Endothelial cell of umbilical vein (primary cell): Measurements from ENCODE around the gene SLC35G4. TPM values are rescaled to one million over a fixed set of nuclear protein-coding genes. Genes with fewer than 3 reads are reported as not detected.
"Not testable (repeated sequence)": the region's sequence is repeated elsewhere in the genome, so short reads cannot be mapped to it uniquely, and the experiment has no call there.

Experiments used
- BruUV-seq: library from RNA; stranded (reverse); fragments of 400-500 nt; replicated peaks from 2 replicates; lab custom pipeline; 2021; lab: Mats Ljungman, UMichigan
- CTCF ChIA-PET: fragments of 300-600, 350-600 bp; sonication (Branson Sonifier 250); formaldehyde crosslinking; loops from one replicate; lab custom pipeline; 2021; ENCODE audit warnings: antibody characterized with exemption, inconsistent platforms; lab: Charles Lee
- POLR2A ChIA-PET: fragments of 300-600, 350-600 bp; sonication (Branson Sonifier 250); formaldehyde crosslinking; loops from one replicate; lab custom pipeline; 2021; ENCODE audit warnings: antibody characterized with exemption, inconsistent platforms; lab: Charles Lee
- DNase-seq: peaks from one replicate; pipeline ENCODE4 v3.0.0-alpha.2; 2011; ENCODE audit warnings: low read depth, low spot score
- FAIRE-seq: peaks from 2 replicates; lab custom pipeline; 2011; peaks lifted over from hg19 to GRCh38; lab: Jason Lieb, UNC
- H2AFZ ChIP-seq: 2 replicates; pipeline ENCODE4 v1.6.0; 2012; ENCODE audit warnings: low read depth, low read length, control low read depth, inconsistent platforms
- H3K27ac ChIP-seq: 2 replicates; pipeline ENCODE4 v1.5.1; 2011; ENCODE audit warnings: low read depth, mild to moderate bottlenecking, control low read depth, low read length, moderate library complexity; ENCODE audit not compliant: insufficient read depth
- H3K27me3 ChIP-seq, 2 experiments: 2 replicates each; pipeline versions ENCODE4 v1.6.0 to v1.6.1; 2011; ENCODE audit warnings: low read length in 2 of 2, mixed read lengths in 1 of 2; ENCODE audit not compliant: control insufficient read depth in 2 of 2, insufficient read depth in 2 of 2
- H3K36me3 ChIP-seq, 2 experiments: 2 replicates in 1 of 2; 3 replicates in 1 of 2; pipeline ENCODE4 v1.5.1; 2011; ENCODE audit warnings: low read length in 2 of 2, mild to moderate bottlenecking in 1 of 2, moderate library complexity in 1 of 2; ENCODE audit not compliant: control insufficient read depth in 2 of 2, insufficient read depth in 2 of 2; ENCODE audit errors: extremely low read depth in 1 of 2
- H3K4me1 ChIP-seq: 3 replicates; pipeline ENCODE4 v1.5.1; 2011; ENCODE audit warnings: mild to moderate bottlenecking, low read length; ENCODE audit not compliant: control insufficient read depth, insufficient read depth; ENCODE audit errors: extremely low read depth
- H3K4me2 ChIP-seq: 2 replicates; pipeline ENCODE4 v1.6.1; 2011; ENCODE audit warnings: low read length, control low read depth, mixed read lengths; ENCODE audit not compliant: insufficient read depth
- H3K4me3 ChIP-seq, 3 experiments: fragments of 200-600 bp in 1 of 3; sonication (generic), shearing (Covaris generic) in 1 of 3; replicated peaks in 1 of 3; 2 replicates each; pipeline ENCODE4 v1.5.1; 2011 to 2016; ENCODE audit warnings: control low read depth in 3 of 3, low read length in 3 of 3, mild to moderate bottlenecking in 2 of 3, inconsistent platforms in 1 of 3, low read depth in 1 of 3, moderate library complexity in 1 of 3; ENCODE audit not compliant: insufficient read depth in 1 of 3
- H3K79me2 ChIP-seq: 2 replicates; pipeline ENCODE4 v1.6.0; 2012; ENCODE audit warnings: low read length, inconsistent platforms; ENCODE audit not compliant: control insufficient read depth, insufficient read depth
- H3K9ac ChIP-seq: replicated peaks from 2 replicates; pipeline ENCODE3; 2011; ENCODE audit warnings: low read length, control low read depth; ENCODE audit not compliant: insufficient read depth; ENCODE audit errors: extremely low read depth
- H3K9me1 ChIP-seq: replicated peaks from 3 replicates; pipeline ENCODE4 v1.6.0; 2011; ENCODE audit warnings: mild to moderate bottlenecking, low read length; ENCODE audit not compliant: control insufficient read depth, insufficient read depth; ENCODE audit errors: extremely low read depth
- H3K9me3 ChIP-seq: replicated peaks from 2 replicates; pipeline ENCODE4 v1.5.1; 2012; ENCODE audit warnings: low read length, inconsistent platforms; ENCODE audit not compliant: control insufficient read depth, insufficient read depth
- H4K20me1 ChIP-seq: replicated peaks from 2 replicates; pipeline ENCODE3; 2011; ENCODE audit warnings: mild to moderate bottlenecking, low read length; ENCODE audit not compliant: control insufficient read depth, insufficient read depth; ENCODE audit errors: extremely low read depth
- FOS ChIP-seq: IDR thresholded peaks from 2 replicates; pipeline ENCODE4 v1.6.1; 2011; ENCODE audit warnings: mild to moderate bottlenecking, low read length, moderate library complexity, borderline replicate concordance; ENCODE audit not compliant: insufficient read depth
- dilution Hi-C: fragments of 300-500 bp; cut with MboI; formaldehyde crosslinking; loops from one replicate; pipeline ENCODE4 v1.15.0; 2019; ENCODE audit warnings: low sequenced_read_pairs; ENCODE audit not compliant: extremely low pct_ligation_motif_present
- intact Hi-C: fragments of 100-400 bp; cut with micrococcal nuclease; formaldehyde crosslinking; loops from one replicate; pipeline ENCODE4 v1.10.0; 2022
- polyA plus RNA-seq, 4 experiments: library from polyadenylated mRNA; depleted of rRNA in 3 of 4; stranded (reverse) in 3 of 4; unstranded in 1 of 4; fragments of >200 nt; gene quantifications; 2 replicates each; pipeline versions ENCODE4 v1.2.1 to v1.2.3, GENCODE V29; 2011 to 2012; ENCODE audit warnings: missing spikeins in 1 of 4
- total RNA-seq: library from RNA; stranded (reverse); gene quantifications from 2 replicates; pipeline ENCODE4 v1.2.3, GENCODE V29; 2021
- TF ChIP-seq, protein P1 (sequence below): IDR thresholded peaks from 2 replicates; pipeline ENCODE4 v1.6.1; 2011; ENCODE audit not compliant: insufficient read depth, insufficient read length

Gene SLC35G4
- total and polyA plus RNA-seq, 2 donors (not counting 3 experiments of a cell fraction or from before 2014, with no cell fraction given): not detected

DNA sequence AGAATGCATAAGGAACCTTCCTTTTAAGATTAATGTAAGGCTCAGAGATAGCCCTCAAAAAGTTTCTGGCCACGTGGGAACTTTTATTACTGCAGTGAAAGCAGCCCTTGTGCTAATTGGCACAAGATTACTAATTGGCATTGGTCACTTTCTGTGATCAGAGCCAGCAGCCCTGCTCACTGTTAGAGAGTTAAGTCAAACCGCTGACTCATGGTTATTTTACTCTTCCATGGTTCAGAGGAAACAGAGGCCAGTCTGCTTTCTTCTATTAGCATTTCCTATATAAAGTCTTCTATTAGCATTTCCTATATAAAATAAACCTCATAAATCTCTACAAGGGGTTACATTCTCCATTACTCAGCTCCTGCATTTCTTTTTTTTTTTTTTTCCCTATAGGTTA is 1.5 kb upstream of the SLC35G4 start:
- Histone ChIP-seq H3K4me2 (no peak overlapping the region), H3K4me3 (no peak overlapping the region), H3K27me3 (no peaks in the 10 kb centered on the region), H3K4me1 (no peaks in the 10 kb centered on the region), H2AFZ (no peak overlapping the region), H3K9me1 (no peaks in the 10 kb centered on the region), H3K79me2 (no peaks in the 10 kb centered on the region), H3K9me3 (no peaks in the 10 kb centered on the region), H3K36me3 (no peaks in the 10 kb centered on the region), H3K9ac (no peak overlapping the region), H3K27ac (no peak overlapping the region), H4K20me1 (no peaks in the 10 kb centered on the region)
- DNase-seq (no peak), FAIRE-seq (no peak)
- dilution Hi-C loops (no loop called here), intact Hi-C loops (no loop called here)
- ChIA-PET POLR2A (no interaction called here), CTCF (interaction anchor here (1.4 kb wide), 1 partner anchor 89 kb away, joined by 3 read pairs; no protein-coding TSS in a partner anchor)
- no TSS peak for BruUV-seq
- TF ChIP-seq FOS: no peak
- TF ChIP-seq, protein P1, sequence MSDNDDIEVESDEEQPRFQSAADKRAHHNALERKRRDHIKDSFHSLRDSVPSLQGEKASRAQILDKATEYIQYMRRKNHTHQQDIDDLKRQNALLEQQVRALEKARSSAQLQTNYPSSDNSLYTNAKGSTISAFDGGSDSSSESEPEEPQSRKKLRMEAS: no peak

DNA sequence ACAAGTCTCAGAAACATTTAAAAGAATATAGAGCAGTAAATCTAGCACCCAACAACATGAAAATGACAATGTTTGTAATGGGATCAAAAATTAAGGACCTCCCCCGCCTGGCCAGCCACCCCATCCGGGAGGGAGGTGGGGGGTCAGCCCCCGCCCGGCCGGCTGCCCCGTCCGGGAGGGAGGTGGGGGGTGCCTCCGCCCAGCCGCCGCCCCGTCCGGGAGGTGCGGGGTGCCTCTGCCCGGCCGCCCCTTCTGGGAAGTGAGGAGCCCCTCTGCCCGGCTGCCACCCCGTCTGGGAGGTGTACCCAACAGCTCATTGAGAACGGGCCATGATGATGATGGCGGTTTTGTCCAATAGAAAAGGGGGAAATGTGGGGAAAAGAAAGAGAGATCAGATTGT is 778 bp upstream of the SLC35G4 start:
- FAIRE-seq, BruUV-seq, H3K4me3 ChIP-seq, H3K27me3 ChIP-seq, H3K9ac ChIP-seq, H3K27ac ChIP-seq, H2AFZ ChIP-seq, DNase-seq, H3K36me3 ChIP-seq, POLR2A ChIA-PET, H3K9me1 ChIP-seq, H3K79me2 ChIP-seq, intact Hi-C loops, dilution Hi-C loops, H3K4me1 ChIP-seq, H3K4me2 ChIP-seq, CTCF ChIA-PET, H3K9me3 ChIP-seq, H4K20me1 ChIP-seq: not testable (repeated sequence)

DNA sequence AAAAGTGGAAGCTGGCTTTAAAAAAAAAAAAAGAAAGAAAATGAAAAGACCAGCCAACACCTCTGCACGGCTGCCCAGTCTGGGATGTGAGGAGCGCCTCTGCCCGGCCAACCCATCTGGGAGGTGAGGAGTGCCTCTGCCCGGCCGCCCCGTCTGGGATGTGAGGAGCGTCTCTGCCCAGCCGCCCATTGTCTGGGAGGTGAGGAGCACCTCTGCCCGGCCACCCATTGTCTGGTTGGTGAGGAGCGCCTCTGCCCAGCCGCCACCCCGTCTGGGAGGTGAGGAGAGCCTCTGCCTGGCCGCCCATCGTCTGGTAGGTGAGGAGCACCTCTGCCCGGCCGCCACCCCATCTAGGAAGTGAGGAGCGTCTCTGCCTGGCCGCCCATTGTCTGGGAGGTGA is 3.7 kb downstream of the SLC35G4 start:
- dilution Hi-C loops: not testable (repeated sequence)

DNA sequence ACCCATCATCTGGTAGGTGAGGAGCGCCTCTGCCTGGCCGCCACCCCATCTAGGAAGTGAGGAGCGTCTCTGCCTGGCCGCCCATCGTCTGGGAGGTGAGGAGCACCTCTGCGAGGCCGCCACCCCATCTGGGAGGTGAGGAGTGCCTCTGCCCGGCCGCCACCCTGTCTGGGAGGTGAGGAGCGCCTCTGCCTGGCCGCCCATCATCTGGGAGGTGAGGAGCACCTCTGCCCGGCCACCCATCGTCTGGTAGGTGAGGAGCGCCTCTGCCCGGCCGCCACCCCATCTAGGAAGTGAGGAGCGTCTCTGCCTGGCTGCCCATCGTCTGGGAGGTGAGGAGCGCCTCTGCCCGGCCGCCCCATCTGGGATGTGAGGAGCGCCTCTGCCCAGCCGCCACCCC is 4.2 kb downstream of the SLC35G4 start:
- H3K4me2 ChIP-seq, FAIRE-seq, dilution Hi-C loops, H3K9ac ChIP-seq, H3K27ac ChIP-seq, DNase-seq, POLR2A ChIA-PET, H3K36me3 ChIP-seq, H3K9me1 ChIP-seq, H3K4me3 ChIP-seq, intact Hi-C loops, H3K79me2 ChIP-seq, CTCF ChIA-PET, H3K9me3 ChIP-seq, BruUV-seq, H3K27me3 ChIP-seq, H3K4me1 ChIP-seq, H2AFZ ChIP-seq, H4K20me1 ChIP-seq: not testable (repeated sequence)

More for the DNA sequence above, 3.7 kb downstream of the SLC35G4 start:
- H3K36me3 ChIP-seq, DNase-seq, H3K79me2 ChIP-seq, FAIRE-seq, H3K9me1 ChIP-seq, H3K9me3 ChIP-seq, intact Hi-C loops, H3K9ac ChIP-seq, H3K27ac ChIP-seq, BruUV-seq, H3K4me2 ChIP-seq, H2AFZ ChIP-seq, H3K4me3 ChIP-seq, POLR2A ChIA-PET, CTCF ChIA-PET, H3K27me3 ChIP-seq, H4K20me1 ChIP-seq, H3K4me1 ChIP-seq: not testable (repeated sequence)
